Progenitor cell of endocrine pancreas (in vitro differentiated cells): ENCODE data around the gene MXD1. TPM values are rescaled to one million over a fixed set of nuclear protein-coding genes. Genes with fewer than 3 reads are reported as not detected.
A peak's percentile ranks its signal among the peaks of the same experiment; 100 is the strongest.
"Not testable (repeated sequence)": the region's sequence is repeated elsewhere in the genome, so short reads cannot be mapped to it uniquely, and the experiment has no call there.

Experiments used
- DNase-seq: peaks from one replicate; pipeline ENCODE4 v3.0.0; 2021; ENCODE audit warnings: low spot score; ENCODE audit not compliant: unreplicated experiment
- H3K27ac Mint-ChIP-seq: 2 replicates; pipeline ENCODE4 v1.8.0; 2021; ENCODE audit warnings: mild to moderate bottlenecking, moderate library complexity, mixed read lengths
- H3K27me3 Mint-ChIP-seq: 2 replicates; pipeline ENCODE4 v1.8.0; 2021; ENCODE audit warnings: mixed read lengths
- H3K36me3 Mint-ChIP-seq: 2 replicates; pipeline ENCODE4 v1.8.0; 2022; ENCODE audit warnings: mixed read lengths; ENCODE audit not compliant: insufficient read depth
- H3K4me1 Mint-ChIP-seq: 2 replicates; pipeline ENCODE4 v1.8.0; 2021; ENCODE audit warnings: low read depth, mixed read lengths
- H3K4me3 Mint-ChIP-seq: 2 replicates; pipeline ENCODE4 v1.8.0; 2021; ENCODE audit warnings: low read depth, mild to moderate bottlenecking, moderate library complexity, mixed read lengths
- H3K9me3 Mint-ChIP-seq: 2 replicates; pipeline ENCODE4 v1.8.0; 2021; ENCODE audit warnings: low read depth, mixed read lengths
- total RNA-seq: library from RNA; stranded (reverse); gene quantifications from 2 replicates; pipeline ENCODE4 v1.2.1, GENCODE V29; 2021
- TF ChIP-seq, protein P1 (sequence below): fragments of 200-600 bp; sonication (generic); IDR thresholded peaks from one replicate; pipeline ENCODE4 v1.5.0; 2021; ENCODE audit warnings: antibody characterized with exemption, mild to moderate bottlenecking; ENCODE audit not compliant: unreplicated experiment

Gene MXD1
- total RNA-seq, 1 donor from 2014 or later = 10.8 TPM

- H3K9me3 Mint-ChIP-seq = peaks cover 6% of the 10 kb centered on the region
- no peaks in the 10 kb centered on the region for H3K27me3 Mint-ChIP-seq
- H3K4me1 Mint-ChIP-seq = peaks cover 8% of the 10 kb centered on the region
- TF ChIP-seq, protein P1, sequence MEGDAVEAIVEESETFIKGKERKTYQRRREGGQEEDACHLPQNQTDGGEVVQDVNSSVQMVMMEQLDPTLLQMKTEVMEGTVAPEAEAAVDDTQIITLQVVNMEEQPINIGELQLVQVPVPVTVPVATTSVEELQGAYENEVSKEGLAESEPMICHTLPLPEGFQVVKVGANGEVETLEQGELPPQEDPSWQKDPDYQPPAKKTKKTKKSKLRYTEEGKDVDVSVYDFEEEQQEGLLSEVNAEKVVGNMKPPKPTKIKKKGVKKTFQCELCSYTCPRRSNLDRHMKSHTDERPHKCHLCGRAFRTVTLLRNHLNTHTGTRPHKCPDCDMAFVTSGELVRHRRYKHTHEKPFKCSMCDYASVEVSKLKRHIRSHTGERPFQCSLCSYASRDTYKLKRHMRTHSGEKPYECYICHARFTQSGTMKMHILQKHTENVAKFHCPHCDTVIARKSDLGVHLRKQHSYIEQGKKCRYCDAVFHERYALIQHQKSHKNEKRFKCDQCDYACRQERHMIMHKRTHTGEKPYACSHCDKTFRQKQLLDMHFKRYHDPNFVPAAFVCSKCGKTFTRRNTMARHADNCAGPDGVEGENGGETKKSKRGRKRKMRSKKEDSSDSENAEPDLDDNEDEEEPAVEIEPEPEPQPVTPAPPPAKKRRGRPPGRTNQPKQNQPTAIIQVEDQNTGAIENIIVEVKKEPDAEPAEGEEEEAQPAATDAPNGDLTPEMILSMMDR = no peak
- DNase-seq = peak; percentile 47
- peak within 1 kb of the TSS; percentile 100 for H3K4me3 Mint-ChIP-seq
- peak within 1 kb of the TSS; percentile 99 for H3K27ac Mint-ChIP-seq
- peaks cover 14% of the 10 kb centered on the region for H3K36me3 Mint-ChIP-seq
Observed at GRCh38 chr2:69893684-69894551, 21.0 kb upstream of the MXD1 start, which contains the start of gene SNRNP27. TSS of gene SNRNP27 (plus strand) at chr2:69893956. CDS start at chr2:69893985, 29 bp downstream.

DNA sequence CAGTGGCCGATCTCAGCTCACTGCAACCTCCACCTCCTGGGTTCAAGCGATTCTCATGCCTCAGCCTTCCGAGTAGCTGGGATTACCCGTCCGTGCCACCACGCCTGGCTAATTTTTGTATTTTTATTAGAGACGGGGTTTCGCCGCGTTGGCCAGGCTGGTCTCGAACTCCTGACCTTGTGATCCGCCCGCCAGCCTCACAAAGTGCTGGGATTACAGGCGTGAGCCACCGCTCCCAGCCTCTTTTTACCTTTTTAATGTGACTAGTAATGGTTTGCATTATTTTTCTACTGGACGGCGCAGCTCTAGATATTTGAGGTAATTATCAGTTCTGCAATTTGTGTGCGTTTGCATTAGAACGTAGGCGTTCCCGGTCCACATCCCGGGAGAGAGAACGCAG, 20.2 kb upstream of the MXD1 start:
- not testable (repeated sequence) for DNase-seq, H3K4me1 Mint-ChIP-seq, H3K9me3 Mint-ChIP-seq, H3K27me3 Mint-ChIP-seq, H3K27ac Mint-ChIP-seq
- H3K4me3 Mint-ChIP-seq = peak overlapping the region; percentile 100
- H3K36me3 Mint-ChIP-seq = peaks cover 14% of the 10 kb centered on the region

DNA sequence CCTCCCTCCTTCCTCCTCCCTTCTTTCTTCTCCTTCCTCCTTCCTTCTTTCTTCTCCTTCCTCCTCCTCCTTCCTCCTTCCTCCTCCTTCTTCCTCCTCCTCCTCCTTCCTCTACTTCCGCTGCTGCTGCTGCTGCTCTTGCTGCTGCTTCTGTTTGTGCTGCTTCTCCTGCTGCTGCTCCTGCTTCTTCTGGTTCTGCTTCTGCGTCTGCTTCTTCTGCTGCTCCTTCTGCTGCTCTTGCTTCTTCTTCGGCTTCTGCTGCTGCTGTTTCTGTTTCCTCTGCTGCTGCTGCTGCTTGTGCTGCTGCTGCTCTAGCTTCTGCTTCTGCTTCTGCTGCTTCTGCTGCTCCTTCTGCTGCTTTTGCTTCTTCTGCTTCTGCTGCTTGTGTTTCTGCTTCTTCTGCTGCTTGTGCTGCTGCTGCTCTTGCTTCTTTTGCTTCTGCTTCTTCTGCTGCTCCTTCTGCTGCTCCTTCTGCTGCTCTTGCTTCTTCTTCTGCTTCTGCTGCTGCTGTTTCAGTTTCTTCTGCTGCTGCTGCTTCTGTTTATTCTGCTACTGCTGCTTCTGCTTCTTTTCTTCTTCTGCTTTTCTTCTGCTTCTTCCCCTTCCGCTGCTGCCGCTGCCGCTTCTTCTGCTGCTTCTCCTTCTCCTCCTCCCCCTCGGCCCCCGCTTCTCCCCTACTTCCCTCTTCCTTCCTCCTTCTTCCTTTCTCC, 12.5 kb upstream of the MXD1 start:
- no peak for DNase-seq
- no peak overlapping the region for H3K4me3 Mint-ChIP-seq
- H3K27me3 Mint-ChIP-seq = no peaks in the 10 kb centered on the region
- no peaks in the 10 kb centered on the region for H3K9me3 Mint-ChIP-seq
- TF ChIP-seq, protein P1 = no peak
- no peaks in the 10 kb centered on the region for H3K4me1 Mint-ChIP-seq
- no peak overlapping the region for H3K27ac Mint-ChIP-seq
- H3K36me3 Mint-ChIP-seq = peaks cover 30% of the 10 kb centered on the region

GRCh38 chr2:69907216-69907615, 7.7 kb upstream of the MXD1 start:
- H3K27me3 Mint-ChIP-seq = no peaks in the 10 kb centered on the region
- no peak for DNase-seq
- H3K4me1 Mint-ChIP-seq = no peaks in the 10 kb centered on the region
- TF ChIP-seq, protein P1 = no peak
- no peak overlapping the region for H3K4me3 Mint-ChIP-seq
- peaks cover 12% of the 10 kb centered on the region for H3K36me3 Mint-ChIP-seq
- H3K27ac Mint-ChIP-seq = no peak overlapping the region
- H3K9me3 Mint-ChIP-seq = no peaks in the 10 kb centered on the region

GRCh38 chr2:69911985-69912563, 2.8 kb upstream of the MXD1 start:
- TF ChIP-seq, protein P1 = peak; percentile 75
- no peaks in the 10 kb centered on the region for H3K27me3 Mint-ChIP-seq
- DNase-seq = no peak
- no peaks in the 10 kb centered on the region for H3K9me3 Mint-ChIP-seq
- H3K27ac Mint-ChIP-seq = no peak overlapping the region
- H3K4me1 Mint-ChIP-seq = peaks cover 1% of the 10 kb centered on the region
- peaks cover 1% of the 10 kb centered on the region for H3K36me3 Mint-ChIP-seq
- H3K4me3 Mint-ChIP-seq = peak overlapping the region; percentile 49
